ENCODE measurements around the gene HAUS2. TPM values are rescaled to one million over a fixed set of nuclear protein-coding genes. Genes with fewer than 3 reads are reported as not detected.

The HAUS2 gene
- total RNA-seq: 31.1 and 35.3 TPM in 2 replicates

GRCh38 chr15:42548249-42549031, at the start of gene HAUS2, which contains the start of gene LRRC57:
Gene HAUS2 (plus strand): TSS chr15:42548838. CDS start chr15:42548873, 35 bp downstream.
Gene LRRC57 (minus strand): TSS chr15:42548793. CDS start chr15:42548434, 359 bp downstream.
- no peaks in the 10 kb centered on the region for H3K27me3 ChIP-seq (ENCODE audit: control insufficient read depth, insufficient read depth, low read length)
- TF ChIP-seq CTCF (IDR thresholded peaks at IDR 0.05; ENCODE audit: insufficient read depth, low read length, poor library complexity, severe bottlenecking): no peak
- H3K4me3 ChIP-seq (ENCODE audit: low read depth, low read length): peak within 1 kb of the TSS; percentile 84
- DNase-seq (ENCODE audit: low read depth): peak; percentile 50
- no peaks in the 10 kb centered on the region for H3K36me3 ChIP-seq (ENCODE audit: control insufficient read depth, insufficient read depth, low read length)

GRCh38 chr15:42499858-42500609, 48.6 kb upstream of the HAUS2 start:
- Histone ChIP-seq H3K36me3 (ENCODE audit: control insufficient read depth, insufficient read depth, low read length) (no peaks in the 10 kb centered on the region), H3K27me3 (ENCODE audit: control insufficient read depth, insufficient read depth, low read length) (no peaks in the 10 kb centered on the region), H3K4me3 (ENCODE audit: low read depth, low read length) (no peak overlapping the region)
- DNase-seq (ENCODE audit: low read depth): no peak
- TF ChIP-seq CTCF (IDR thresholded peaks at IDR 0.05; ENCODE audit: insufficient read depth, low read length, poor library complexity, severe bottlenecking): no peak

GRCh38 chr15:42502477-42502876, 46.2 kb upstream of the HAUS2 start:
- DNase-seq (ENCODE audit: low read depth): no peak
- H3K36me3 ChIP-seq (ENCODE audit: control insufficient read depth, insufficient read depth, low read length): no peaks in the 10 kb centered on the region
- H3K4me3 ChIP-seq (ENCODE audit: low read depth, low read length): no peak overlapping the region
- TF ChIP-seq CTCF (IDR thresholded peaks at IDR 0.05; ENCODE audit: insufficient read depth, low read length, poor library complexity, severe bottlenecking): no peak
- H3K27me3 ChIP-seq (ENCODE audit: control insufficient read depth, insufficient read depth, low read length): no peaks in the 10 kb centered on the region

- no peak for TF ChIP-seq CTCF (IDR thresholded peaks at IDR 0.05; ENCODE audit: insufficient read depth, low read length, poor library complexity, severe bottlenecking)
- H3K27me3 ChIP-seq (ENCODE audit: control insufficient read depth, insufficient read depth, low read length): no peaks in the 10 kb centered on the region
- H3K36me3 ChIP-seq (ENCODE audit: control insufficient read depth, insufficient read depth, low read length): peaks cover 1% of the 10 kb centered on the region
- H3K4me3 ChIP-seq (ENCODE audit: low read depth, low read length): no peak overlapping the region
- DNase-seq (ENCODE audit: low read depth): no peak
These were observed 44.8 kb upstream of the HAUS2 start for GRCh38 chr15:42503825-42504224.

- Histone ChIP-seq H3K4me3 (ENCODE audit: low read depth, low read length) (no peak overlapping the region), H3K27me3 (ENCODE audit: control insufficient read depth, insufficient read depth, low read length) (no peaks in the 10 kb centered on the region), H3K36me3 (ENCODE audit: control insufficient read depth, insufficient read depth, low read length) (peaks cover 1% of the 10 kb centered on the region)
- no peak for DNase-seq (ENCODE audit: low read depth)
- no peak for TF ChIP-seq CTCF (IDR thresholded peaks at IDR 0.05; ENCODE audit: insufficient read depth, low read length, poor library complexity, severe bottlenecking)
These were observed 44.0 kb upstream of the HAUS2 start for GRCh38 chr15:42504631-42505030.
